Ascending aorta (tissue), 2 donors: Measurements from ENCODE around the gene TNFAIP8L3. TPM values are rescaled to one million over a fixed set of nuclear protein-coding genes. Genes with fewer than 3 reads are reported as not detected.

Experiments
- DNase-seq, 2 donors: peaks; one replicate each; pipeline ENCODE4 v3.0.0-alpha.2; 2019; ENCODE audit warnings: low spot score in 2 of 2
- H3K27ac ChIP-seq, 2 donors: fragments of 200-600 bp; sonication (generic); one replicate each; pipeline ENCODE4 v1.5.1; 2016 to 2017; ENCODE audit warnings: mild to moderate bottlenecking in 1 of 2
- H3K27me3 ChIP-seq: fragments of 200-600 bp; sonication (generic); one replicate; pipeline ENCODE4 v1.5.1; 2017
- H3K36me3 ChIP-seq, 2 donors: fragments of 200-600 bp; sonication (generic); one replicate each; pipeline ENCODE4 v1.5.1; 2016
- H3K4me1 ChIP-seq, 2 donors: fragments of 200-600 bp; sonication (generic); one replicate each; pipeline ENCODE4 v1.5.1; 2016 to 2017; ENCODE audit warnings: mild to moderate bottlenecking in 1 of 2
- H3K4me3 ChIP-seq, 2 donors: fragments of 200-600 bp; sonication (generic); one replicate each; pipeline ENCODE4 v1.5.1; 2016 to 2017; ENCODE audit warnings: mild to moderate bottlenecking in 1 of 2
- H3K9me3 ChIP-seq, 2 donors: fragments of 200-600 bp; sonication (generic); one replicate each; pipeline ENCODE4 v1.5.1; 2016
- intact Hi-C: fragments of 100-400 bp; cut with DNase I; formaldehyde crosslinking; loops from one replicate; pipeline ENCODE4 v1.15.1; 2023
- total RNA-seq: library from RNA; depleted of rRNA; stranded (reverse); fragments of >200 nt; gene quantifications from one replicate; pipeline ENCODE4 v1.1.0, GENCODE V29; 2016
- TF ChIP-seq, protein P1 (sequence below), 3 experiments: fragments of 200-600 bp in 2 of 3; fragments of 450-650 bp in 1 of 3; sonication (generic) in 2 of 3; IDR thresholded peaks; one replicate each; pipeline ENCODE4 v1.5.1; 2016 to 2019; ENCODE audit warnings: antibody characterized with exemption in 3 of 3, mild to moderate bottlenecking in 1 of 3, moderate library complexity in 1 of 3

The TNFAIP8L3 gene
- total RNA-seq, 1 donor from 2014 or later: 2.6 TPM

DNA sequence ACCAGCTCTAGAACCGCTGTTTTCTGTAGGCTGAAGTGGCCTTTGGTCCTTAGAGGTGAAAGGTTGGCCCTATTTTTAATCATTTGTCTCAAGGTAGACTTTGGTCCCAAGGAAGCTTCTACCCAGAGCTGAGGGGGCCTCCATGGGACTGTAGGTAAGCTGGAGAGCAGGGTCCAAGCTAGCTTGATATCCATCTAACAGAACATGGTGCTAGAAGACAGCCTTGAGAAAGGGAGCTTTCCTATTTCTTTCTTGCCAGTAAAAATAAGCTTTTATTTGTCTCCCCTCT lies 3.6 kb upstream of the TNFAIP8L3 start:
- H3K9me3 ChIP-seq: no peaks in the 10 kb centered on the region
- peaks cover 0 to 27% of the 10 kb centered on the region in 2 donors for H3K4me1 ChIP-seq
- no peaks in the 10 kb centered on the region for H3K27me3 ChIP-seq
- intact Hi-C loops: loop anchor here (10.0 kb wide), 2 partner anchors 333 to 743 kb away; partner anchors contain the start of genes GABPB1 and SPPL2A
- no peak overlapping the region for H3K4me3 ChIP-seq
- peak overlapping the region; percentile 51 to 53 for H3K27ac ChIP-seq
- H3K36me3 ChIP-seq: no peaks in the 10 kb centered on the region
- DNase-seq: no peak
- TF ChIP-seq, protein P1, sequence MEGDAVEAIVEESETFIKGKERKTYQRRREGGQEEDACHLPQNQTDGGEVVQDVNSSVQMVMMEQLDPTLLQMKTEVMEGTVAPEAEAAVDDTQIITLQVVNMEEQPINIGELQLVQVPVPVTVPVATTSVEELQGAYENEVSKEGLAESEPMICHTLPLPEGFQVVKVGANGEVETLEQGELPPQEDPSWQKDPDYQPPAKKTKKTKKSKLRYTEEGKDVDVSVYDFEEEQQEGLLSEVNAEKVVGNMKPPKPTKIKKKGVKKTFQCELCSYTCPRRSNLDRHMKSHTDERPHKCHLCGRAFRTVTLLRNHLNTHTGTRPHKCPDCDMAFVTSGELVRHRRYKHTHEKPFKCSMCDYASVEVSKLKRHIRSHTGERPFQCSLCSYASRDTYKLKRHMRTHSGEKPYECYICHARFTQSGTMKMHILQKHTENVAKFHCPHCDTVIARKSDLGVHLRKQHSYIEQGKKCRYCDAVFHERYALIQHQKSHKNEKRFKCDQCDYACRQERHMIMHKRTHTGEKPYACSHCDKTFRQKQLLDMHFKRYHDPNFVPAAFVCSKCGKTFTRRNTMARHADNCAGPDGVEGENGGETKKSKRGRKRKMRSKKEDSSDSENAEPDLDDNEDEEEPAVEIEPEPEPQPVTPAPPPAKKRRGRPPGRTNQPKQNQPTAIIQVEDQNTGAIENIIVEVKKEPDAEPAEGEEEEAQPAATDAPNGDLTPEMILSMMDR (IDR thresholded peaks at IDR 0.05): no peak

DNA sequence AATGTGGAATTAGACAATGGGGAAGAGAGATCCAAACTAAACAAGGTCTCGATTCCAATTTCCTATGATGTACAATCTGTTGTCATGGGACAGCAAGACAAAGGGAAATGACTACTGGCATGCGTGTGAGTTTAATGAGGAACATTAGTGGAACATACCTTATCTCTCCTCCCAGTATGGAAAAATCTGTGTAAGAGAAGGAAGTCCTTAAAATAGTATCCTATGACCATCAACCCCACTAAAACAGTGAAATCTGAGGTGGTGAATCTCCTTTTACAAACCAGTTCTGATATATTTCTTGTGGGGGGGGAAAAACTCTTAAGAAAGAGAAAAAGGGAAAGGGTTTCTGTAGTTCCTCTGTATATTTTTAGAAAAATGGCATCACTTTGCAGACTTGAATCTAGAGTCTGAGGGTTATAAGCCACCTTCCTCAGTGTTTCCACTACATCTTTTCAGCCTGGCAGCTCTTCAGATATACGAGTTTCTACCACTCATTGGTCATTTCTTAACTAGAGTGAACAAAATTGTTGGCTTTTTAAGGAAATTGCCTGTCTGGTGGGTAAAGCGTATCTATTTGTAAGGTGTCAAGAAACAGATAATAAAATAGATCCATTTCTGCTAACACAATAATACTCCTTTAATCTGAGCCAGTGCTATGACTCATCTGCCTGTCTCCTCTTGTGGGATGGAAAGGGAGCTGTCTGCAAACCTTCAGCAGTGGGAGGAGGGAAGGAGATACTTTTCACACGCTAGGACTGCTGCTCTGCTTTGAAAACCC lies 3.0 kb upstream of the TNFAIP8L3 start:
- Histone ChIP-seq H3K4me1 (peaks cover 0 to 27% of the 10 kb centered on the region in 2 donors), H3K4me3 (no peak overlapping the region), H3K9me3 (no peaks in the 10 kb centered on the region), H3K36me3 (no peaks in the 10 kb centered on the region), H3K27ac (peak overlapping the region; percentile 51 to 53), H3K27me3 (no peaks in the 10 kb centered on the region)
- DNase-seq: no peak
- intact Hi-C loops: loop anchor here (10.0 kb wide), 2 partner anchors 333 to 743 kb away; partner anchors contain the start of genes GABPB1 and SPPL2A
- TF ChIP-seq, protein P1 (IDR thresholded peaks at IDR 0.05): no peak

DNA sequence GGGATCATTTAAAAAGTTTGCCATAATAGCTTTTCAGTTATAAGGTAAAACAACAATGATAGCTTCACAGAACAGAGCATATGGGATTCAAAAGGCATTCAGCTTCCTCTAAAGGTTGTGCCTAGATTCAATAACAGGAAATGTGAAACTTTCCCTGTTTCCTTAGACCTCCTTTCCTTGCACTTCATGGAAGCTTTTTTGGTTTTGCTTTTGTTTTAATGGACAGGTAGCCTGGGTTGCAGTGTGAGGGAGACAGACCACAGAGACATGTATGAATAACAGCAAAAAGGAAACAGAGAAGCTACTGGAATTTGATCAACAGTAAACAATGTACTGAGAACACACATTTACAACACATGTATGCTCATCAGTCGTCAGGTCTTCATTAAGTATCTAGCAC lies 2.3 kb upstream of the TNFAIP8L3 start:
- peaks cover 0 to 27% of the 10 kb centered on the region in 2 donors for H3K4me1 ChIP-seq
- H3K9me3 ChIP-seq: no peaks in the 10 kb centered on the region
- DNase-seq: no peak
- TF ChIP-seq, protein P1 (IDR thresholded peaks at IDR 0.05): no peak
- peak overlapping the region; percentile 51 to 53 for H3K27ac ChIP-seq
- H3K36me3 ChIP-seq: no peaks in the 10 kb centered on the region
- no peaks in the 10 kb centered on the region for H3K27me3 ChIP-seq
- H3K4me3 ChIP-seq: no peak overlapping the region
- intact Hi-C loops: loop anchor here (10.0 kb wide), 2 partner anchors 332 to 742 kb away; partner anchors contain the start of genes GABPB1 and SPPL2A

DNA sequence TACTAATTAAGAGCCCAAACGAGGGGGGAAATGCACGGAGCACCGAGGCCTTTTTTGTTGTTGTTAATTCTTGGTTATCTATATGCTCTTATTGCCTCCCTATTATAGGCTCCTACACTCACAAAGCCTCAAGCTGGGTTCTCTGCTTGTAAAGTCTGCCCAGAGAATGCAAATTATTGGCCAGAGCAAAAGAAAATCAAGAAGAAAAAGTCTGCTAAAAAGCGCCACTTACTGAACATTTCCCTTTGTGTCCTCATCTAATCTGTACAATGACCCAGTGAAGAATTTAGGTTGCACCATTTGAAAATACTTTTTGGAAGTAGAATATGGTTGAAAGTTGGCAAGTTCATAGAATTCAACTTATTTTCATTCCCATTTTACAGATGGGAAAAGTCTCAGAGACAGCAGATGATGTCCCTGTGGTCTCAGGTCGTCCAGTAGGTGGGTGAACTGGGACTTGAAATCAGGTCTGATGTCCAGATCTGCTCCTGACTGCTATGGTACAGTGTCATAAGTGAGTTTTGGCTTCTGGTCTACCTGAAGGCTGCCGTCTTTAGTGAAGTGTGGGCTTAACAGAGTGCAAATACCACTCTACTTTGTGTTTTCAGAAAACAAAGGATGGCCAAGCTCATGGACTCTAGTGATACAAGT lies 1.1 kb upstream of the TNFAIP8L3 start:
- no peak for DNase-seq
- H3K27ac ChIP-seq: peak overlapping the region; percentile 92 to 95
- peak overlapping the region; percentile 67 to 92 for H3K4me3 ChIP-seq
- no peaks in the 10 kb centered on the region for H3K9me3 ChIP-seq
- H3K4me1 ChIP-seq: peaks cover 0 to 27% of the 10 kb centered on the region in 2 donors
- TF ChIP-seq, protein P1 (IDR thresholded peaks at IDR 0.05): no peak
- intact Hi-C loops: loop anchor here (2.0 to 10.0 kb wide), 3 partner anchors 19 to 741 kb away; partner anchors contain the start of genes GABPB1 and SPPL2A
- no peaks in the 10 kb centered on the region for H3K36me3 ChIP-seq
- no peaks in the 10 kb centered on the region for H3K27me3 ChIP-seq

DNA sequence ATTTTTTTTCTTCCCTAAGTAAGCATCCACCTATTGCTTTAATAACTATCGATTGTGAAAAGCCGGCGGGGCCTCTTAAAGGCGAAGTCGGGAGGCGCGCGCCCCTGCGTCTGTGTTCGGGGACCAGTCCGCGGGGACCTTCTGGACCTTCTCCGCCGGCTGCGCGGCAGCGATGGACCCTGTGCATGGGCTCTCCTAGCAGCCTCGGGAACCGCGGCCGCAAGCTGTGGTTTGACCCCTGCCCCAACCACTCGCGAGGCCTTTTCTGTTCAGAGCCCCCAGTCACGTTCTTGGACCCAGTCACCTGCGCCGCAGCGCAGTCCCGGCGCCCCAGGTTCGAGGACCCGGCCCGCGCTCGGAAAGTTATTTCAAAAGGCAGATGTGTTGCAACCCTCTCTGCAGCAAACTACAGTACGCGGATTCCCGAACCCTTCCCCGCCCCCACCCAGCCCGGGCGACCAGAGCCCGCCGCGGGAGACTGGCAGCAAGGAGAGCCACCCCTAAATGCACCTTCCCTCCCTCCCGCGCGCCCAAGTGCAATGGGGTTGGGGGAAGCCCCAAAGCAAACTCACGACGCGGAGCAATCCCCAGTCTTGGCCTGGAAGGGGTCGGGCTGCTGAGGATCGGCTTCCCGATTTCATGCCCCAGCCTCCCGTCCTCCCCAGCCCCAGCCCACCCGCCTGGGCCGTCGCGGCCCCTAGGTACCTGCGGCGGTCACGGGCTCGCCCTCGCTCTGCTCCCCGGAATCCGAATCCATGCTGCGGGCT lies 684 bp downstream of the TNFAIP8L3 start:
- DNase-seq: peak in 1 of 2 donors; percentile 81
- Histone ChIP-seq H3K27ac (peak overlapping the region; percentile 92 to 95), H3K9me3 (no peaks in the 10 kb centered on the region), H3K27me3 (no peaks in the 10 kb centered on the region), H3K4me3 (peak overlapping the region; percentile 67 to 92), H3K36me3 (no peaks in the 10 kb centered on the region), H3K4me1 (peaks cover 0 to 27% of the 10 kb centered on the region in 2 donors)
- intact Hi-C loops: loop anchor here (2.0 to 10.0 kb wide), 4 partner anchors 17 to 739 kb away; partner anchors contain the start of genes GABPB1 and SPPL2A
- TF ChIP-seq, protein P1 (IDR thresholded peaks at IDR 0.05): no peak
